Right cardiac atrium (tissue), 5 donors: ENCODE data around the gene TTC21A. TPM values are rescaled to one million over a fixed set of nuclear protein-coding genes. Genes with fewer than 3 reads are reported as not detected.
A peak's percentile ranks its signal among the peaks of the same experiment; 100 is the strongest.
"Not testable (repeated sequence)": the region's sequence is repeated elsewhere in the genome, so short reads cannot be mapped to it uniquely, and the experiment has no call there.

Source experiments
- ATAC-seq, 2 donors: fragments of 200-7000 bp; cut with Tn5 transposase; one replicate each; pipeline versions ENCODE4 v1.8.0 to v1.9.1; 2020; ENCODE audit warnings: moderate library complexity in 2 of 2, mild to moderate bottlenecking in 1 of 2
- DNase-seq, 3 donors: peaks; one replicate each; pipeline ENCODE4 v3.0.0-alpha.2; 2020
- H3K27ac ChIP-seq: one replicate; pipeline ENCODE4 v1.5.1; 2013; ENCODE audit warnings: mild to moderate bottlenecking, low read length, control low read depth, moderate library complexity
- H3K27me3 ChIP-seq: one replicate; pipeline ENCODE4 v1.6.1; 2013; ENCODE audit not compliant: control insufficient read depth, insufficient read depth
- H3K4me1 ChIP-seq: one replicate; pipeline ENCODE4 v1.6.1; 2013; ENCODE audit warnings: low read length; ENCODE audit not compliant: control insufficient read depth, insufficient read depth
- H3K4me3 ChIP-seq: one replicate; pipeline ENCODE4 v1.5.1; 2013; ENCODE audit warnings: low read length, control low read depth
- H3K9me3 ChIP-seq: one replicate; pipeline ENCODE4 v1.6.1; 2013; ENCODE audit warnings: low read length; ENCODE audit not compliant: control insufficient read depth
- WGBS: extraction: QIAGEN DNeasy Blood & Tissue Kit; methylation state at CpG from one replicate; pipeline ENCODE4 v1.1.7; 2013; 5-methylcytosine and 5-hydroxymethylcytosine counted together
- intact Hi-C, 4 donors: fragments of 100-400 bp; cut with DNase I; formaldehyde crosslinking; loops; one replicate each; pipeline versions ENCODE4 v1.11.0 to v1.14.0; 2022 to 2023
- long read RNA-seq, 4 donors: library from polyadenylated mRNA; unstranded; transcript quantifications; one replicate each; pipeline ENCODE4 v2.0.0, GENCODE V29; 2020 to 2021
- polyA plus RNA-seq: library from polyadenylated mRNA; stranded (reverse); fragments of 200-250 nt; gene quantifications from one replicate; pipeline ENCODE4 v1.2.3, GENCODE V29; 2013
- total RNA-seq, 4 donors: library from RNA; stranded (reverse); fragmentation: NEBNext Ultra II Directional; extraction: Animal tissue kit (Norgen Biotek cat#: 25700); gene quantifications; one replicate each; pipeline ENCODE4 v1.2.1, GENCODE V29; 2021
- donor health status: healthy with polysubstance abuse.
- donor health status: DM: no; HTN: yes; CAD: no.
- donor health status: DM: no; HTN: no; CAD: no.
- donor health status: DM: no; HTN: yes; CAD: no; lungs with severe emphysema.
- donor health status: DM: yes; HTN: yes; CAD: no.

TTC21A gene
- total RNA-seq (1 to 10 TPM; 1.9 to 3.4 (median 2.5) TPM), polyA plus RNA-seq (2.0 TPM)
- long read RNA-seq, donor 1, partial matches to known transcripts = 0 of 1 reads
- long read RNA-seq, donor 1, other reads (novel, unspliced or antisense) = 1 of 1 reads
- long read RNA-seq, donor 2 = 0 reads
- long read RNA-seq, donor 3, partial matches to known transcripts = 0 of 1 reads
- long read RNA-seq, donor 3, other reads (novel, unspliced or antisense) = 1 of 1 reads
- long read RNA-seq, donor 4, partial matches to known transcripts = 0 of 1 reads
- long read RNA-seq, donor 4, other reads (novel, unspliced or antisense) = 0 of 1 reads

- peak; percentile 91 to 96 (median 95) for DNase-seq
- Histone ChIP-seq H3K4me1 (peaks cover 22% of the 10 kb centered on the region), H3K9me3 (no peaks in the 10 kb centered on the region), H3K4me3 (peak within 1 kb of the TSS; percentile 69), H3K27me3 (no peaks in the 10 kb centered on the region), H3K27ac (peak within 1 kb of the TSS; percentile 63)
- WGBS = under 1% methylated on average over 74 of the region's 74 CpGs
- ATAC-seq = peak; percentile 93
- intact Hi-C loops = no loop called here
These were observed at the start of gene TTC21A, which contains the start of gene GORASP1 for GRCh38 chr3:39107388-39108199. Gene TTC21A (plus strand): TSS chr3:39107680. CDS start chr3:39107838, 158 bp downstream. Gene GORASP1 (minus strand): TSS chr3:39107627. CDS start chr3:39107541, 86 bp downstream.

- H3K4me1 ChIP-seq, H3K4me3 ChIP-seq, intact Hi-C loops, H3K27ac ChIP-seq, H3K9me3 ChIP-seq, H3K27me3 ChIP-seq, ATAC-seq, DNase-seq: not testable (repeated sequence)
- whole genome bisulfite sequencing = 94% methylated on average over 2 of the region's 2 CpGs
These were observed 46.3 kb upstream of the TTC21A start for GRCh38 chr3:39061228-39061627.

GRCh38 chr3:39062180-39062579, 45.3 kb upstream of the TTC21A start:
- H3K9me3 ChIP-seq = no peaks in the 10 kb centered on the region

GRCh38 chr3:39063143-39063542, 44.3 kb upstream of the TTC21A start:
- H3K27ac ChIP-seq = no peak overlapping the region
- H3K4me1 ChIP-seq = no peaks in the 10 kb centered on the region
- no peak for ATAC-seq
- no peak overlapping the region for H3K4me3 ChIP-seq
- intact Hi-C loops = no loop called here
- 92% methylated on average over 3 of the region's 3 CpGs for WGBS
- DNase-seq = no peak
- no peaks in the 10 kb centered on the region for H3K27me3 ChIP-seq
- no peaks in the 10 kb centered on the region for H3K9me3 ChIP-seq

More at GRCh38 chr3:39062180-39062579, 45.3 kb upstream of the TTC21A start:
- WGBS = 76% methylated on average over 1 of the region's 1 CpG
- ATAC-seq = no peak
- Histone ChIP-seq H3K4me1 (no peaks in the 10 kb centered on the region), H3K4me3 (no peak overlapping the region), H3K27me3 (no peaks in the 10 kb centered on the region), H3K27ac (no peak overlapping the region)
- intact Hi-C loops = no loop called here
- DNase-seq = no peak

- Histone ChIP-seq H3K27ac (no peak overlapping the region), H3K4me3 (no peak overlapping the region), H3K27me3 (no peaks in the 10 kb centered on the region), H3K4me1 (no peaks in the 10 kb centered on the region), H3K9me3 (no peaks in the 10 kb centered on the region)
- intact Hi-C loops = no loop called here
- no peak for DNase-seq
- 91% methylated on average over 1 of the region's 1 CpG for whole genome bisulfite sequencing
- no peak for ATAC-seq
These were observed 42.8 kb upstream of the TTC21A start for GRCh38 chr3:39064646-39065045.

- H3K4me3 ChIP-seq = no peak overlapping the region
- no peaks in the 10 kb centered on the region for H3K9me3 ChIP-seq
- no peak overlapping the region for H3K27ac ChIP-seq
- no peaks in the 10 kb centered on the region for H3K27me3 ChIP-seq
- WGBS = 31% methylated on average over 1 of the region's 1 CpG
- DNase-seq (no peak), ATAC-seq (no peak)
- intact Hi-C loops = no loop called here
- no peaks in the 10 kb centered on the region for H3K4me1 ChIP-seq
These were observed 42.3 kb upstream of the TTC21A start for GRCh38 chr3:39065197-39065596.

GRCh38 chr3:39067286-39067685, 40.2 kb upstream of the TTC21A start:
- 28% methylated on average over 1 of the region's 1 CpG for WGBS
- Histone ChIP-seq H3K4me1 (no peaks in the 10 kb centered on the region), H3K27me3 (no peaks in the 10 kb centered on the region), H3K4me3 (no peak overlapping the region), H3K27ac (no peak overlapping the region), H3K9me3 (no peaks in the 10 kb centered on the region)
- intact Hi-C loops = no loop called here
- ATAC-seq = no peak
- DNase-seq = no peak

GRCh38 chr3:39068556-39068955, 38.9 kb upstream of the TTC21A start:
- 84% methylated on average over 3 of the region's 3 CpGs for WGBS
- no peak overlapping the region for H3K4me3 ChIP-seq
- intact Hi-C loops = no loop called here
- H3K4me1 ChIP-seq = no peaks in the 10 kb centered on the region
- H3K27me3 ChIP-seq = no peaks in the 10 kb centered on the region
- H3K9me3 ChIP-seq = no peaks in the 10 kb centered on the region
- ATAC-seq (no peak), DNase-seq (no peak)
- H3K27ac ChIP-seq = no peak overlapping the region

- Histone ChIP-seq H3K9me3 (no peaks in the 10 kb centered on the region), H3K27me3 (no peaks in the 10 kb centered on the region), H3K27ac (no peak overlapping the region), H3K4me3 (no peak overlapping the region), H3K4me1 (no peaks in the 10 kb centered on the region)
- DNase-seq = no peak
- intact Hi-C loops = no loop called here
- no peak for ATAC-seq
- 95% methylated on average over 10 of the region's 10 CpGs for WGBS
These were observed 31.6 kb upstream of the TTC21A start for GRCh38 chr3:39075910-39076309.

- H3K4me3 ChIP-seq = no peak overlapping the region
- DNase-seq (no peak), ATAC-seq (no peak)
- no peaks in the 10 kb centered on the region for H3K27me3 ChIP-seq
- H3K9me3 ChIP-seq = no peaks in the 10 kb centered on the region
- H3K27ac ChIP-seq = no peak overlapping the region
- intact Hi-C loops = no loop called here
- no peaks in the 10 kb centered on the region for H3K4me1 ChIP-seq
These were observed 27.9 kb upstream of the TTC21A start for GRCh38 chr3:39079530-39079929.

GRCh38 chr3:39080026-39080425, 27.5 kb upstream of the TTC21A start:
- intact Hi-C loops = no loop called here
- ATAC-seq = no peak

More at GRCh38 chr3:39080026-39080425, 27.5 kb upstream of the TTC21A start:
- no peaks in the 10 kb centered on the region for H3K27me3 ChIP-seq
- no peak for DNase-seq
- no peak overlapping the region for H3K27ac ChIP-seq
- H3K4me3 ChIP-seq = no peak overlapping the region
- H3K9me3 ChIP-seq = no peaks in the 10 kb centered on the region
- no peaks in the 10 kb centered on the region for H3K4me1 ChIP-seq
